DND-41 (cell line): ENCODE measurements around the gene LDHA.

ENCODE experiments used
- EZH2 ChIP-seq: IDR thresholded peaks from 3 replicates; pipeline ENCODE4 v1.6.1; 2012; ENCODE audit warnings: borderline replicate concordance, low read depth, mild to moderate bottlenecking, moderate library complexity, low read length, inconsistent platforms; ENCODE audit not compliant: severe bottlenecking
- TF ChIP-seq, protein P1 (sequence below): IDR thresholded peaks from 2 replicates; pipeline ENCODE4 v1.5.1; 2012; ENCODE audit warnings: borderline replicate concordance, low read length, moderate library complexity, mild to moderate bottlenecking; ENCODE audit not compliant: poor library complexity, severe bottlenecking; ENCODE audit errors: extremely low read depth

DNA sequence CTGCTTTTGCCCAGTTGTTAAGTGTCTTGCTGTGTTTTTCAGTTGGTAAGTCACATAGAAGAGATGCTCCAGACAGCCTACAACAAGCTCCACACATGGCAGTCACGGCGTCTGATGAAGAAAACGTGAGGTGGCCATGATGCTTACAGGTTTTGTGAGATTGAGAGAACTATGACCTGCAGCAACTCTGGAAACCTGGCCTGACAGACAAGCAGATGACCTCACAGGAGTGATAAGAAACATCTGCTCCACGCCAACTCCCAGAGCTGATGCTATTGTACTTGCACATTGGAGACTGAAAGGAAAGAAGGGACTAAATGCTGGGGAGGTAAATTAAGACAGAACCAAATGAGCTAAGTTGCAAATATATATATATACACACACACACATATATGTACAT, 28.6 kb upstream of the LDHA start:
- no peak for TF ChIP-seq EZH2
- TF ChIP-seq, protein P1, sequence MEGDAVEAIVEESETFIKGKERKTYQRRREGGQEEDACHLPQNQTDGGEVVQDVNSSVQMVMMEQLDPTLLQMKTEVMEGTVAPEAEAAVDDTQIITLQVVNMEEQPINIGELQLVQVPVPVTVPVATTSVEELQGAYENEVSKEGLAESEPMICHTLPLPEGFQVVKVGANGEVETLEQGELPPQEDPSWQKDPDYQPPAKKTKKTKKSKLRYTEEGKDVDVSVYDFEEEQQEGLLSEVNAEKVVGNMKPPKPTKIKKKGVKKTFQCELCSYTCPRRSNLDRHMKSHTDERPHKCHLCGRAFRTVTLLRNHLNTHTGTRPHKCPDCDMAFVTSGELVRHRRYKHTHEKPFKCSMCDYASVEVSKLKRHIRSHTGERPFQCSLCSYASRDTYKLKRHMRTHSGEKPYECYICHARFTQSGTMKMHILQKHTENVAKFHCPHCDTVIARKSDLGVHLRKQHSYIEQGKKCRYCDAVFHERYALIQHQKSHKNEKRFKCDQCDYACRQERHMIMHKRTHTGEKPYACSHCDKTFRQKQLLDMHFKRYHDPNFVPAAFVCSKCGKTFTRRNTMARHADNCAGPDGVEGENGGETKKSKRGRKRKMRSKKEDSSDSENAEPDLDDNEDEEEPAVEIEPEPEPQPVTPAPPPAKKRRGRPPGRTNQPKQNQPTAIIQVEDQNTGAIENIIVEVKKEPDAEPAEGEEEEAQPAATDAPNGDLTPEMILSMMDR: no peak
